NCI-H748 (cell line): ENCODE results near the gene DUS1L.

ENCODE experiments used
- DNase-seq: peaks from one replicate; lab custom pipeline; 2025; ENCODE audit not compliant: unreplicated experiment; lab: John Stamatoyannopoulos, UW

Gene DUS1L

GRCh38 chr17:82065638-82066303 is at the start of gene DUS1L:
Gene DUS1L (minus strand): TSS chr17:82065804. CDS start chr17:82065059, 745 bp downstream.
- peak; percentile 62 for DNase-seq

GRCh38 chr17:82114872-82115271 is 49.3 kb upstream of the DUS1L start:
- DNase-seq, result no peak

- no peak for DNase-seq
Measured at GRCh38 chr17:82114447-82114846, 48.8 kb upstream of the DUS1L start.

- no peak for DNase-seq
Measured at GRCh38 chr17:82113941-82114340, 48.3 kb upstream of the DUS1L start.

GRCh38 chr17:82113422-82113821 is 47.8 kb upstream of the DUS1L start:
- no peak for DNase-seq

- no peak for DNase-seq
Measured at GRCh38 chr17:82112914-82113311, 47.3 kb upstream of the DUS1L start.

- no peak for DNase-seq
Measured at GRCh38 chr17:82112181-82112913, 46.7 kb upstream of the DUS1L start.

- no peak for DNase-seq
Measured at GRCh38 chr17:82110298-82110697, 44.7 kb upstream of the DUS1L start.

GRCh38 chr17:82108961-82109475 is 43.4 kb upstream of the DUS1L start:
- no peak for DNase-seq

- no peak for DNase-seq
Measured at GRCh38 chr17:82108496-82108945, 42.9 kb upstream of the DUS1L start.

- no peak for DNase-seq
Measured at GRCh38 chr17:82108038-82108437, 42.4 kb upstream of the DUS1L start.

GRCh38 chr17:82107341-82107860 is 41.8 kb upstream of the DUS1L start:
- peak; percentile 13 for DNase-seq

GRCh38 chr17:82106688-82107305 is 41.2 kb upstream of the DUS1L start:
- no peak for DNase-seq

GRCh38 chr17:82105882-82106687 is 40.5 kb upstream of the DUS1L start:
- peak; percentile 25 for DNase-seq

- DNase-seq, result no peak
Measured at GRCh38 chr17:82105417-82105881, 39.8 kb upstream of the DUS1L start.

- DNase-seq, result no peak
Measured at GRCh38 chr17:82104797-82105416, 39.3 kb upstream of the DUS1L start.

GRCh38 chr17:82103553-82104451 is 38.2 kb upstream of the DUS1L start:
- no peak for DNase-seq

GRCh38 chr17:82101767-82102679 is 36.4 kb upstream of the DUS1L start:
- DNase-seq, result no peak
